A673 (cell line): Measurements from ENCODE around the gene CENPH. TPM values are rescaled to one million over a fixed set of nuclear protein-coding genes. Genes with fewer than 3 reads are reported as not detected.

Source experiments
- BruUV-seq: library from RNA; stranded (reverse); fragments of 400-500 nt; replicated peaks from 2 replicates; lab custom pipeline; 2021; lab: Mats Ljungman, UMichigan
- CTCF ChIA-PET: fragments of 300-600 bp; sonication (Branson Sonifier 250); formaldehyde crosslinking; loops from one replicate; lab custom pipeline; 2022; ENCODE audit warnings: antibody characterized with exemption; lab: Charles Lee
- POLR2A ChIA-PET: fragments of 300-600 bp; sonication (Branson Sonifier 250); formaldehyde crosslinking; loops from one replicate; lab custom pipeline; 2022; ENCODE audit warnings: antibody characterized with exemption; ENCODE audit not compliant: low non-redundant PET; lab: Charles Lee
- DNase-seq: peaks from one replicate; pipeline ENCODE4 v3.0.0-alpha.2; 2015; ENCODE audit warnings: low spot score
- H3K27ac ChIP-seq: fragments of 200-600 bp; sonication (generic); 2 replicates; pipeline ENCODE4 v1.5.1; 2016; ENCODE audit warnings: mixed run types, low read depth, mild to moderate bottlenecking, mixed read lengths, antibody characterized with exemption, low read length; ENCODE audit not compliant: poor library complexity, severe bottlenecking
- H3K27me3 ChIP-seq: fragments of 200-600 bp; sonication (generic); replicated peaks from 2 replicates; pipeline ENCODE4 v1.6.1; 2017; ENCODE audit warnings: mixed run types, low read depth, mild to moderate bottlenecking, mixed read lengths, antibody characterized with exemption, low read length; ENCODE audit not compliant: insufficient read depth, poor library complexity
- H3K36me3 ChIP-seq: fragments of 200-600 bp; sonication (generic); 2 replicates; pipeline ENCODE4 v1.6.1; 2016; ENCODE audit warnings: mixed run types, mild to moderate bottlenecking, mixed read lengths, antibody characterized with exemption, low read length; ENCODE audit not compliant: insufficient read depth, poor library complexity, severe bottlenecking
- H3K4me1 ChIP-seq: fragments of 200-600 bp; sonication (generic); 2 replicates; pipeline ENCODE4 v1.6.1; 2017; ENCODE audit warnings: mixed run types, mild to moderate bottlenecking, mixed read lengths, antibody characterized with exemption, low read length; ENCODE audit not compliant: insufficient read depth, poor library complexity, severe bottlenecking
- H3K4me3 ChIP-seq: fragments of 200-600 bp; sonication (generic); 2 replicates; pipeline ENCODE4 v1.5.1; 2016; ENCODE audit warnings: low read depth, mixed run types, mild to moderate bottlenecking, mixed read lengths, low read length; ENCODE audit not compliant: poor library complexity, severe bottlenecking
- H3K9me3 ChIP-seq: fragments of 200-600 bp; sonication (generic); 2 replicates; pipeline ENCODE4 v1.6.1; 2016; ENCODE audit warnings: mixed run types, low read depth, mild to moderate bottlenecking, mixed read lengths, antibody characterized with exemption, low read length; ENCODE audit not compliant: poor library complexity, severe bottlenecking
- EZH2 ChIP-seq: fragments of 200-600 bp; sonication (generic); IDR thresholded peaks from 2 replicates; pipeline ENCODE4 v1.6.1; 2017; ENCODE audit warnings: borderline replicate concordance, low read depth, mild to moderate bottlenecking, mixed read lengths, antibody characterized with exemption, low read length; ENCODE audit not compliant: poor library complexity, severe bottlenecking
- intact Hi-C: fragments of 100-400 bp; cut with micrococcal nuclease; formaldehyde crosslinking; loops from one replicate; pipeline ENCODE4 v1.10.0; 2022; ENCODE audit not compliant: unreplicated experiment
- total RNA-seq: library from RNA; stranded (reverse); gene quantifications from 2 replicates; pipeline ENCODE4 v1.2.3, GENCODE V29; 2021
- TF ChIP-seq, protein P1 (sequence below): fragments of 300-800, 200-600 bp; sonication (generic); conservative IDR thresholded peaks from 2 replicates; pipeline ENCODE4 v1.5.1; 2017; ENCODE audit warnings: low read depth, mild to moderate bottlenecking, antibody characterized with exemption, low read length, moderate library complexity, mixed read lengths

Gene CENPH
- total RNA-seq, 1 experiment from 2014 or later = 56.9 TPM

DNA sequence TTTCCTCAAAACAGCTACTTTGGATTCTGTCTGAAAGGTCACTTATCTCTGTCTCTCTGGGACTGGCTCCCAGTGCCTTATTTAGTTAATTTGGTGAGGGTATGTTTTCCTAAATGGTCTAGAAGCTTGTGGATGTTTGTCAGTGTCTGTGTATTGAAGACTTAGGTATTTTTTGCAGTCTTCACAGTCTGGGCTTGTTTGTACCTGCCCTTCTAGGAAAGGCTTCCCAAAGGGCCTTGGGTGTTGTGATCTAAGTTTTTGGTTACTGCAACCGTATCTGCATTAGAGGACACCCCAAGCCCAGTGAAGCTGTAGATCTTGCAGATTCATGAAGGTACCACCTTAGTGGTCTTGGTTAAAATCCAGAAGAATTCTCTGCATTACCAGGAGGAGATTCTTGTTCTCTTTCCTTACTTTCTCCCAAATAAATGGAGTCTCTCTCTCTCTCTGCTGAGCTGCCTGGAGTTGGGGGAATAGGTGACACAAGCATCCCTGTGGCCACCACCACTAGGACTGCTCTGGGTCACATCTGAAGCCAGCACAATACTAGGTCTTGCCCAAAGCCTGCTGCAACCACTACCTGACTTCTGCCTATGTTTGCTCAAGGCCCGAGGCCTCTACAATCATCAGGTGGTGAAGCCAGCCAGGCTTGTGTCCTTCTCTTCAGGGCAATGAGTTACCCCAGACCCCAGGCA is 40.3 kb upstream of the CENPH start:
- Histone ChIP-seq H3K27ac (no peak overlapping the region), H3K4me3 (no peak overlapping the region), H3K36me3 (no peaks in the 10 kb centered on the region), H3K9me3 (no peaks in the 10 kb centered on the region), H3K4me1 (no peaks in the 10 kb centered on the region), H3K27me3 (no peaks in the 10 kb centered on the region)
- BruUV-seq = no TSS peak
- no peak for DNase-seq
- POLR2A ChIA-PET = no interaction called here
- CTCF ChIA-PET = no interaction called here
- TF ChIP-seq, protein P1, sequence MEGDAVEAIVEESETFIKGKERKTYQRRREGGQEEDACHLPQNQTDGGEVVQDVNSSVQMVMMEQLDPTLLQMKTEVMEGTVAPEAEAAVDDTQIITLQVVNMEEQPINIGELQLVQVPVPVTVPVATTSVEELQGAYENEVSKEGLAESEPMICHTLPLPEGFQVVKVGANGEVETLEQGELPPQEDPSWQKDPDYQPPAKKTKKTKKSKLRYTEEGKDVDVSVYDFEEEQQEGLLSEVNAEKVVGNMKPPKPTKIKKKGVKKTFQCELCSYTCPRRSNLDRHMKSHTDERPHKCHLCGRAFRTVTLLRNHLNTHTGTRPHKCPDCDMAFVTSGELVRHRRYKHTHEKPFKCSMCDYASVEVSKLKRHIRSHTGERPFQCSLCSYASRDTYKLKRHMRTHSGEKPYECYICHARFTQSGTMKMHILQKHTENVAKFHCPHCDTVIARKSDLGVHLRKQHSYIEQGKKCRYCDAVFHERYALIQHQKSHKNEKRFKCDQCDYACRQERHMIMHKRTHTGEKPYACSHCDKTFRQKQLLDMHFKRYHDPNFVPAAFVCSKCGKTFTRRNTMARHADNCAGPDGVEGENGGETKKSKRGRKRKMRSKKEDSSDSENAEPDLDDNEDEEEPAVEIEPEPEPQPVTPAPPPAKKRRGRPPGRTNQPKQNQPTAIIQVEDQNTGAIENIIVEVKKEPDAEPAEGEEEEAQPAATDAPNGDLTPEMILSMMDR = no peak
- no peak for TF ChIP-seq EZH2
- intact Hi-C loops = no loop called here

DNA sequence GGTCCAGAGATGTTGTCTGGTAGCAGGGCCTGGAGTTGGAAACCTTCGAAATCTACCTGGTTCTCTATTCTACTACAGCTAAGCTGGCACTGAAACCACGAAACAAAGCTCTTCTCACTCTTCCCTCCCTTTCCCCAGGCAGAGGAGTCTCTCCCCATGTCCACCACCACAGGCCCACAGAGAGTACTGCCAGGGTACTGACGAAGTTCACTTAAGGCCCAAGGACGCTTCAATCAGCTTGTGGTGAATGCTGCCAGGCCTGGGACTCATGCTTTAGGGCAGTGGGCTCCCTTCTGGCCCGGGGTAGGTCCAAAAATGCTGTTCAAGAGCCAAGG is 39.7 kb upstream of the CENPH start:
- Histone ChIP-seq H3K4me3 (no peak overlapping the region), H3K36me3 (no peaks in the 10 kb centered on the region), H3K27ac (no peak overlapping the region), H3K4me1 (no peaks in the 10 kb centered on the region), H3K27me3 (no peaks in the 10 kb centered on the region), H3K9me3 (no peaks in the 10 kb centered on the region)
- TF ChIP-seq, protein P1 = no peak
- no peak for TF ChIP-seq EZH2
- no peak for DNase-seq
- BruUV-seq = no TSS peak
- ChIA-PET CTCF (no interaction called here), POLR2A (no interaction called here)
- intact Hi-C loops = no loop called here

DNA sequence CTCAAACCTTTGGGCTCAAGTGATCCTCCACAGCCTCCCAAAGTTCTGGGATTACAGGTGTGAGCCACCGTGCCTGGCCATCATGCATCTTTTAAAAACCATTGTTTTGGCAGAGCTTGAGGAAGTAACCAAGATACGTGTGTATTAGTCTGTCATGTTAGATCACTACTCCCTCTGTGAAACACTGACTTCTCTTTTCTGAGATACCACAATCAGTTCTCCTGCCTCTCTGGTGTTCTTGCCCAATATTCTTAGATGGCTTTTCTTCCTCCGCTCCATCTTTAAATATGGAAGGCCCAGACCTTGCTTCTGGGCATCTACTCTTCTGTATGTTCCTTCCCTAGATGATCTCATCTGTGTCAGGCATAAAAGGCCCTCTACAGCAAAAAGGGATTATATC is 36.7 kb upstream of the CENPH start:
- H3K9me3 ChIP-seq = no peaks in the 10 kb centered on the region
- intact Hi-C loops = no loop called here
- H3K4me1 ChIP-seq = no peaks in the 10 kb centered on the region
- ChIA-PET POLR2A (no interaction called here), CTCF (no interaction called here)
- no peak for TF ChIP-seq EZH2
- TF ChIP-seq, protein P1 = no peak
- BruUV-seq = no TSS peak
- H3K27ac ChIP-seq = no peak overlapping the region
- no peak for DNase-seq
- H3K4me3 ChIP-seq = no peak overlapping the region
- no peaks in the 10 kb centered on the region for H3K27me3 ChIP-seq
- no peaks in the 10 kb centered on the region for H3K36me3 ChIP-seq
